Inflammatory macrophage treated with lipopolysaccharide for 4 hours (primary cell): ENCODE data around the gene TMEM207.
"Not testable (repeated sequence)": the region's sequence is repeated elsewhere in the genome, so short reads cannot be mapped to it uniquely, and the experiment has no call there.

Experiments used
- DNase-seq: peaks from one replicate; pipeline ENCODE4 v3.0.0-alpha.2; 2020

Gene TMEM207

DNA sequence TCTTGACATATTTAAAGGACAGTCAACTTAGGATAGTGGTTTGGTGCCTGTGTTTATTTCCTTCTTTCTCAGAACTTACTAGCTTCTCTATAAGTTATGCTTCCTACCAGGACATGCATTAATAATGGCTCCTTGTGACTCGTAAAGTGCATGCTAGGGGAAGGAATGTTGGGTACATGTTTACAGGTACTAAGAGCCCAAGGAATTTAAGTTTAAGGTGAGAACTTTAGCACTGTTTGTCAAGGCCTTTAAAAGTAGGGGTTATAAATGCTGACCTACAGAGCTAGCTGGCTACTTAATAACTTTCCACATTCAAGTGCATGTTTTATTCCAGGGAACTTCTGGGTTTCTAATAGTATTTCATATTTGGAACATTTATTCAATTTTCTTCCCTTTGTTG is at the start of gene TMEM207:
Gene TMEM207 (minus strand): TSS at position 101 of the 400 bp plus-strand sequence. CDS start 92 bp downstream, at position 9.
- DNase-seq: no peak

GRCh38 chr3:190499122-190499521 is 49.4 kb upstream of the TMEM207 start:
- no peak for DNase-seq

DNA sequence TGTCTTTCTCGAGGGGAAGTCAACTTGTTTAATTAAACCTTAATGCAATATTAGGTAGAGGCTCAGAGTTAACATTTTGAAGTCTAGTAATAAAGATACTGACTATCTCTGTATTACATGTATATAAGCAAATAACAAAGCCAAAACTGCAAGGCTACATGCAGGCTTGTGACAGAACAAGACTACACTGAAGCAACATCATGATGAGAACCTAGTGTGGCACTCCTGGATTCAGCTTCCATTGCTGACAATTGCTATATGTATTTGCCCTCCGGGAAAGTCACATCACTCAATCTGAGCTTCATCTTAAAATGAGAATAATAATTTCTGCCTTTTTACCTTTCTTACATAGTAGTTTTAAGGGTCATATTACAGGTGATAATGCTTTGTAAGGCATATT is 48.6 kb upstream of the TMEM207 start:
- DNase-seq: no peak

GRCh38 chr3:190497811-190498210 is 48.1 kb upstream of the TMEM207 start:
- DNase-seq: no peak

GRCh38 chr3:190496859-190497258 is 47.2 kb upstream of the TMEM207 start:
- DNase-seq: no peak

GRCh38 chr3:190495796-190496195 is 46.1 kb upstream of the TMEM207 start:
- DNase-seq: peak; percentile 88

- no peak for DNase-seq
Measured at GRCh38 chr3:190495354-190495753, 45.7 kb upstream of the TMEM207 start.

DNA sequence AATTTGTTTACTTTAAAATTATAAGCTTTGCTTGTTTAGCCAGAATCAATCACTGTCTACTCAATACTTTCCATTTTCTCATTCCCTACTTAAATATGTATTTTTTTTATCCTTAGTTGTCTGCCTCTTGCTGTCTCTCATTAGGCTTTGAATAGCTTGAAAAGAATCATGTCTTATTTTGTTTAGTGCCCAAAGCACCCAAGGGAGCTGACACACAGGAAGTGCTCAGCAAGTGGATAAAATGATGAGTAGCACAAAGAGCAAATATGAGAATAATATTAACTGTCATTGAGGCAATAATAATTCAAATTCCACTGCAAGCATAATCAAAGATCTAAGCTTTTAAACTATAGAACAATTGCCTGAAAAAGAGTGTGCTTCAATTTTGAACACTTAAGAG is 45.2 kb upstream of the TMEM207 start:
- no peak for DNase-seq

DNA sequence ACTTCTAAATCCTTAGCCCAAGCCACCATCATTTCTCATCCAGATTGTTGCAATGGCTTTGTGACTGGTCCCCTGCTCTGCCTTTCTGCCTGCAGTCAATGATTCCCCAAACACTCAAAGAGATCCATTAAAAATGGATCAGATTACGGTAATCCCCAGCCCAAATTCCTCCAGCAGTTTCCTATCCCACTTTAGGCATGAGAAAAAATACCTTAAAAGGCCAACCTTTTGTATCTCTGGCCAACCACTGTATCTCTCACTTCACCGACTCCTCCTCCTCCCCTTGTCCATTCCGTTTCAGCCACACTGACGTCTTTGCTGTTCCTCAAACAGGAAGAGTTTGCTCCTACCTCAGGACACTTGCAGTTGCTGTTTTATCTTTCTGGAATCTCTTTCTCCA is 43.3 kb upstream of the TMEM207 start:
- no peak for DNase-seq

DNA sequence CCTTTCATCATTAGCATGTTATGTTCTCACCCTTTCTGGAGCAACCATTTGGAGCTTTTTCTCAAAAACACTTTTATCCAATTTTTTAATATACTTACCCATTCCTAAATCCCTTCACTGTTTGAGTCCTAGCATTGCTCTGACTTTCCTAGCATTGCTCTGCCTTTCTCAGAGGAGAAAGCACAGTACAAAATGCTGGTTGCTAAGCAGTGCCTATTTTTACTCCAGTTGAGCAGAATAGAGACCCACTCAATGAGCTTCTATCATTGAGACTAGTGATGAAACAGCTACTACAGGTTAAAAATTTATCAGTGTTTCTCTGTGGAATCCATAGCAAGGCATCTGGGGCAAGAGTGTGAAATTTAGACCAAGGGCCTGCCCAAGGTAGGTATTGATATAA is 42.4 kb upstream of the TMEM207 start:
- no peak for DNase-seq

GRCh38 chr3:190491533-190492054 is 41.9 kb upstream of the TMEM207 start:
- DNase-seq: no peak

DNA sequence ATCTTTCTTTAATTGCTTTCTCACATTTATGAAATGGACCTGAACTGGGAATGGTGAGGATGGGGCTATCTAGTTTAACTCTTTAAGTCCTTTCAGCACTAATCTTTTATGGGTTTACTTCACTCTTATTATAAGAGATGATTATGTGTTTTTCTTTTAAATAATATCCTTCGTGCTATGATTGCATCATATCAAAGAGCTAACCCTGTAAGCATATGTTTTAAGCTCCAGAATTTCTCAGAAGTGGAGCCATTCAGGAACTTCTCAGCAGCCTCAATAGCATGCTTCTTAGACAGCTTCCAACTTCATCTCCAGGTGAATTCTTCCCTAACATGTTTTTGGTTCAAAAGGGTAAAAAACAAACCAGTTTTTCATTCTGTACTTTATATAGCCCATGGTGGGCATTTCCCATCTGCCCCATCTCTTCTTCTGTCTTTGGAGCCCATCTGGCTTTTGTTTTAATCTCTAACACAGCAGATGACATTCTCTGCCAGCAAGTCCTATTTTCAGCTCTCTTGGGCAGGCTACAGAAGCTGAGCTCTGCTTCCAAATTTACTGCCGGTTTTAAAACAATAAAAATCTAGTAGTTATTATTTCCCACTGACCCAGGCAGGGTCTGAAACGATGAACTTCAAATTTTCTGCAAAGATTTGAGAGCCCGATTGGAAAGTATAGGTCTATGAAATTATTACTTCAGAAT is 37.4 kb upstream of the TMEM207 start:
- no peak for DNase-seq

DNA sequence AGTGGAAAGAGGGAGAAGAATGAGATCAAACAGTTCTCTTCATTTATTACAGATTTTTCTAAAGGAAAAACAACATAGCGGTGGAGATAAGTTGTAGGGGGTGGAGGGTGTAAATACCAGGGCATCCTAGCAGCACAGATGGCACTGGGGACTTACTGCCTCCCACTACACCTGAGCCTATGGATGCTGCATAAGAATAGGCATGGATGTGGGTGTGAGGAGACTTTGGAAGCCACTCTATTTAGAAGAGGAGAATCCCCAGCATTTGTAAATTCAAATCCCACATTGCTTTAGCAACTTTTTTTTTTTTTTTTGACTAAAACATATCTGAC is 36.8 kb upstream of the TMEM207 start:
- no peak for DNase-seq

- DNase-seq: no peak
Measured at GRCh38 chr3:190485830-190486532, 36.3 kb upstream of the TMEM207 start.

- DNase-seq: no peak
Measured at GRCh38 chr3:190481779-190482178, 32.1 kb upstream of the TMEM207 start.

GRCh38 chr3:190473261-190473660 is 23.6 kb upstream of the TMEM207 start:
- DNase-seq: not testable (repeated sequence)

- no peak for DNase-seq
Measured at GRCh38 chr3:190467922-190468321, 18.2 kb upstream of the TMEM207 start.

DNA sequence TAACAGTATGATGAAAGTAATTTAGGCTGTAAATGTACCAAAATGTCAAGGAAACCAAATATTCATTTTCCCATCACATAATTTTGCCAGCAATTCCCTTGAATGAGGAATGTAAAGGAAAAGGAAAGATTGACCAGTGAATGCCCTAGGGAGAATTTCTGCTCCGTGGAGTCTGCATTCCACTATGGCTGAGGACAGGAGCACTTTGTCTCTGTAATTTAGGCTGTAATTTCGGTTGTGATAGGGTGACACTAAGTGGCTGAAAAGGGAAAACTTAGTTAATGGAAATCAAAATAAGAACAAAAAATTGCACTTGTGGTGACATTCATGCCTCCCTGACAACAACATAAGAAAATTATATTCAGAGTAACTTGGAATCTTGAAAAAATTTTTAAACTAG is 8.3 kb upstream of the TMEM207 start:
- no peak for DNase-seq

- no peak for DNase-seq
Measured at GRCh38 chr3:190456770-190457169, 7.1 kb upstream of the TMEM207 start.

DNA sequence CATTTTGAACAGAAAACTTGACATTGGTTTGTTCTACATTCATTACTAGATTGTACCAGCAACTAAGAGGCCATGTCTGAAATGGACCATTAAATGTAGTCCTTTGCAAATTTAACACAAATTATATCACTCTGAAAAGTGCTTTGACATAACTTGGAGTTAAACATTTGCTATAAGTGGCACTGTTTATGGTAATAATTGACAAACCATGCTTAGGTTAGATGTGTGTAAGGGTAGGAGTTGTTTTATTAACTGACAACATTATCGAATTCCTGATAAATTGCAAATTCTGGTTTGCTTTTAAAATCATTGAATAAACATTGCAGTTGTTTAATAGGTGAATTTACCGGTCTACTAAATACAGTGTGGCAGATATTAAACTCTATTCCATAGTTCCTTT is 6.1 kb upstream of the TMEM207 start:
- DNase-seq: no peak

DNA sequence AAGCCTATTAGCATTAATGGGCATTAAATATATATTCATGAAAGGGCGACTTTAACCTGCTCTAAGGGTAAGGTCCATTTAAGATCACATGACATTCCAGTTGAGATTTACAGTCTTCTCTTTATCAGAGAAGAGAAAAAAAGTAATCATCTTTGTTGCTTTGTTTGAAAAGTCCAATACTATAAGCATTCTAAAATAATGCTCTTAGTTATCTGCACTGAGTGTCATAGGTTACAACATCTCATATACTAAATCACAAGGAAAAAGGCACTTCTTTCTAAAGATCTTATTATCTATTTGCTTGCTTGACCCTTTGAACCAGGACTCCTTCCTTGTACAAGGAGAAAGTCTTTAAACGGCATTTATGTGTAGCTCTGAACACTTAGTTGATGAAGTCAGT is 1.4 kb downstream of the TMEM207 start:
- DNase-seq: no peak

GRCh38 chr3:190446573-190447279 is 3.0 kb downstream of the TMEM207 start:
- no peak for DNase-seq

GRCh38 chr3:190444576-190445145 is 5.0 kb downstream of the TMEM207 start:
- DNase-seq: no peak

- peak; percentile 52 for DNase-seq
Measured at GRCh38 chr3:190444006-190444405, 5.7 kb downstream of the TMEM207 start.
